ENCODE results near the gene SHQ1.

The SHQ1 gene

GRCh38 chr3:72812201-72812600, 36.0 kb downstream of the SHQ1 start:
- no peak for TF ChIP-seq ISL1 (CRISPR knock-in tag; IDR thresholded peaks at IDR 0.05)
- no peak for TF ChIP-seq POU6F1 (CRISPR knock-in tag; IDR thresholded peaks at IDR 0.05; ENCODE audit: borderline replicate concordance, low read depth)
- TF ChIP-seq ZNF70 (CRISPR knock-in tag; IDR thresholded peaks at IDR 0.05): no peak
- no peak for TF ChIP-seq ESRRG (CRISPR knock-in tag; IDR thresholded peaks at IDR 0.05)
- TF ChIP-seq ZFP30 (CRISPR knock-in tag; IDR thresholded peaks at IDR 0.05): no peak
- TF ChIP-seq PPARA (CRISPR knock-in tag; IDR thresholded peaks at IDR 0.05; ENCODE audit: borderline replicate concordance): no peak
- no peak for TF ChIP-seq TCF4 (CRISPR knock-in tag; IDR thresholded peaks at IDR 0.05; ENCODE audit: borderline replicate concordance)
- no peak for TF ChIP-seq SNAI2 (CRISPR knock-in tag; IDR thresholded peaks at IDR 0.05)
- no peak for TF ChIP-seq TOX (CRISPR knock-in tag; IDR thresholded peaks at IDR 0.05; ENCODE audit: borderline replicate concordance)
- ATAC-seq: no peak

- no peak for ATAC-seq
- no peak for TF ChIP-seq ARNTL (CRISPR knock-in tag; IDR thresholded peaks at IDR 0.05; ENCODE audit: borderline replicate concordance, low read depth)
- TF ChIP-seq ISL1 (CRISPR knock-in tag; IDR thresholded peaks at IDR 0.05): no peak
- no peak for TF ChIP-seq PATZ1 (CRISPR knock-in tag; IDR thresholded peaks at IDR 0.05; ENCODE audit: borderline replicate concordance)
- TF ChIP-seq OSR1 (CRISPR knock-in tag; IDR thresholded peaks at IDR 0.05): no peak
- TF ChIP-seq SNAI2 (CRISPR knock-in tag; IDR thresholded peaks at IDR 0.05): no peak
- no peak for TF ChIP-seq ESRRG (CRISPR knock-in tag; IDR thresholded peaks at IDR 0.05)
- no peak for TF ChIP-seq TOX (CRISPR knock-in tag; IDR thresholded peaks at IDR 0.05; ENCODE audit: borderline replicate concordance)
- no peak for TF ChIP-seq ZNF8 (CRISPR knock-in tag; IDR thresholded peaks at IDR 0.05)
- TF ChIP-seq PPARA (CRISPR knock-in tag; IDR thresholded peaks at IDR 0.05; ENCODE audit: borderline replicate concordance): no peak
- no peak for TF ChIP-seq POU6F1 (CRISPR knock-in tag; IDR thresholded peaks at IDR 0.05; ENCODE audit: borderline replicate concordance, low read depth)
- TF ChIP-seq BACH2 (CRISPR knock-in tag; IDR thresholded peaks at IDR 0.05; ENCODE audit: borderline replicate concordance): no peak
- no peak for TF ChIP-seq ZNF565 (CRISPR knock-in tag; conservative IDR thresholded peaks at IDR 0.05; ENCODE audit: low read depth)
- no peak for TF ChIP-seq TSHZ2 (CRISPR knock-in tag; IDR thresholded peaks at IDR 0.05)
- TF ChIP-seq TCF4 (CRISPR knock-in tag; IDR thresholded peaks at IDR 0.05; ENCODE audit: borderline replicate concordance): no peak
- TF ChIP-seq RARB (CRISPR knock-in tag; IDR thresholded peaks at IDR 0.05): no peak
- TF ChIP-seq ZFP3 (CRISPR knock-in tag; IDR thresholded peaks at IDR 0.05): no peak
- no peak for TF ChIP-seq ZNF70 (CRISPR knock-in tag; IDR thresholded peaks at IDR 0.05)
- no peak for TF ChIP-seq GLIS3 (CRISPR knock-in tag; IDR thresholded peaks at IDR 0.05)
- TF ChIP-seq ZFP30 (CRISPR knock-in tag; IDR thresholded peaks at IDR 0.05): no peak
These were observed 36.7 kb downstream of the SHQ1 start for GRCh38 chr3:72811571-72811970.

GRCh38 chr3:72810659-72811434, 37.4 kb downstream of the SHQ1 start:
- ATAC-seq: no peak
- no peak for TF ChIP-seq TOX (CRISPR knock-in tag; IDR thresholded peaks at IDR 0.05; ENCODE audit: borderline replicate concordance)
- TF ChIP-seq ZC3H10 (CRISPR knock-in tag; IDR thresholded peaks at IDR 0.05): no peak
- no peak for TF ChIP-seq ZNF8 (CRISPR knock-in tag; IDR thresholded peaks at IDR 0.05)
- TF ChIP-seq RARB (CRISPR knock-in tag; IDR thresholded peaks at IDR 0.05): no peak
- TF ChIP-seq TCF4 (CRISPR knock-in tag; IDR thresholded peaks at IDR 0.05; ENCODE audit: borderline replicate concordance): no peak
- TF ChIP-seq CSDC2 (CRISPR knock-in tag; IDR thresholded peaks at IDR 0.05): no peak
- no peak for TF ChIP-seq CSRNP3 (CRISPR knock-in tag; IDR thresholded peaks at IDR 0.05)
- no peak for TF ChIP-seq BACH2 (CRISPR knock-in tag; IDR thresholded peaks at IDR 0.05; ENCODE audit: borderline replicate concordance)
- no peak for TF ChIP-seq GLIS3 (CRISPR knock-in tag; IDR thresholded peaks at IDR 0.05)
- no peak for TF ChIP-seq TSHZ2 (CRISPR knock-in tag; IDR thresholded peaks at IDR 0.05)
- no peak for TF ChIP-seq ISL1 (CRISPR knock-in tag; IDR thresholded peaks at IDR 0.05)

Measured in SK-N-SH treated with all-trans-retinoic acid at 6 μM for 48 hours (cell line).